Activated T-cell treated with anti-CD3 and anti-CD28 coated beads, Interleukin-2, amount 50 U/mL, for 4 hours (primary cell): ENCODE results near the gene PPIF. TPM values are rescaled to one million over a fixed set of nuclear protein-coding genes. Genes with fewer than 3 reads are reported as not detected.

ENCODE experiments used
- ATAC-seq, 2 donors: fragments of 200-7000 bp; cut with Tn5 transposase; one replicate each; pipeline ENCODE4 v1.10.0; 2021
- DNase-seq: peaks from one replicate; pipeline ENCODE4 v3.0.0-alpha.2; 2020
- H3K27me3 Mint-ChIP-seq: one replicate; pipeline ENCODE4 v1.8.0; 2021; ENCODE audit warnings: low read depth, mixed read lengths
- H3K36me3 Mint-ChIP-seq: one replicate; pipeline ENCODE4 v1.8.0; 2022; ENCODE audit warnings: mixed read lengths; ENCODE audit not compliant: insufficient read depth
- H3K4me1 Mint-ChIP-seq: one replicate; pipeline ENCODE4 v1.8.0; 2021; ENCODE audit warnings: low read depth, mixed read lengths
- H3K4me3 Mint-ChIP-seq: one replicate; pipeline ENCODE4 v1.8.0; 2021; ENCODE audit warnings: mild to moderate bottlenecking, moderate library complexity, mixed read lengths
- H3K9me3 Mint-ChIP-seq: one replicate; pipeline ENCODE4 v1.8.0; 2021; ENCODE audit warnings: mixed read lengths
- total RNA-seq, 3 donors: library from RNA; stranded (reverse); gene quantifications; one replicate each; pipeline ENCODE4 v1.2.1, GENCODE V29; 2021

The PPIF gene
- total RNA-seq, 3 donors from 2014 or later: 199 to 232 (median 203) TPM

GRCh38 chr10:79385392-79385795 is 38.1 kb downstream of the PPIF start:
- H3K9me3 Mint-ChIP-seq: no peaks in the 10 kb centered on the region
- H3K4me1 Mint-ChIP-seq: no peaks in the 10 kb centered on the region
- H3K27me3 Mint-ChIP-seq: no peaks in the 10 kb centered on the region
- no peaks in the 10 kb centered on the region for H3K36me3 Mint-ChIP-seq
- DNase-seq (no peak), ATAC-seq (no peak)
- no peak overlapping the region for H3K4me3 Mint-ChIP-seq

- H3K36me3 Mint-ChIP-seq: no peaks in the 10 kb centered on the region
- DNase-seq: no peak
- no peak overlapping the region for H3K4me3 Mint-ChIP-seq
- H3K9me3 Mint-ChIP-seq: no peaks in the 10 kb centered on the region
- no peaks in the 10 kb centered on the region for H3K27me3 Mint-ChIP-seq
- no peak for ATAC-seq
- no peaks in the 10 kb centered on the region for H3K4me1 Mint-ChIP-seq
These were observed 38.7 kb downstream of the PPIF start for GRCh38 chr10:79385804-79386531.

- Mint-ChIP-seq H3K27me3 (no peaks in the 10 kb centered on the region), H3K4me1 (no peaks in the 10 kb centered on the region), H3K4me3 (no peak overlapping the region), H3K9me3 (no peaks in the 10 kb centered on the region), H3K36me3 (no peaks in the 10 kb centered on the region)
- DNase-seq: no peak
- ATAC-seq: no peak
These were observed 39.6 kb downstream of the PPIF start for GRCh38 chr10:79386637-79387465.

- DNase-seq: no peak
- Mint-ChIP-seq H3K4me1 (no peaks in the 10 kb centered on the region), H3K27me3 (no peaks in the 10 kb centered on the region), H3K4me3 (no peak overlapping the region), H3K36me3 (no peaks in the 10 kb centered on the region), H3K9me3 (no peaks in the 10 kb centered on the region)
- ATAC-seq: no peak
These were observed 40.3 kb downstream of the PPIF start for GRCh38 chr10:79387466-79387973.

DNA sequence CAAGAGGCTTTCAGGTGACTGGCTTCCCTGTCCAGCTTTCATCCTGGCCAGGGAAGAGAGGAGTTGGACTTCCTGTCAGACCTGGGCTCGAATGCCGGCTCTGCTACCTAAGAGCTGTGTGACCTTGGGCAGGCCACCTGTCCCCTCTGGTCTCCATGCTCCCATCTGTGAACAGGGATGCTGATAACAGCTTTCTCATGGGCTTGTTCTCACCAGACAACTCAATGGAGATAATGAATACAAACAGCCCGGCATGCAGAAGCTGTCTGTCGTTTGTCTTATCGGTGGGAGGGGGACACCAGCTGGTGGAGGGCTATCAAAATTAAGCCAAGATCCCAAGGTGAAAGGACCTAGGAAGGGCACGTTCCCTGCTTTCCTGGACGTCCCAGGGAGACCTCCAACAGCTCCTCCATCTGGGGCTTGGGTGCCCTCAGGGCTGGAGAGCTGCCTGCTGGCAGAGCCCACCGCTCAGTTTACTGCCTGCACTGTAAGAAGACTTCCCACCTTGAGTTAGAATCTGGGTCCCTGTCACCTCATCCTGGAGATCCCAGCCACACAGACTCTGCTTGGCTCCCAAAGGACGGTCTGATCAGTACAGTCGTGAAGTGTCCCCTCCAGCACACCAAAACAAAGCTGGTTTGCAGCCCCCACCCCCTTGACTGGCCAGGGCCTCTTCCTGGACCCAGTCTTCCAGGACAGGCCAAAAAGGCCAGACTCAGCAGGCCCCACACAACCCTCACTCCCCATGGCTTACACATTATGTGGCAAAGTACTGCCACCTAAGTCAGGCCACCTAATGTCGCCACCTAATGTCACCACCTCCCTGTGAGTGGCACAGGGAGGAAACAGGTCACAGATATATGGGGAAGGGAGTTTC is 40.9 kb downstream of the PPIF start:
- Mint-ChIP-seq H3K27me3 (no peaks in the 10 kb centered on the region), H3K9me3 (no peaks in the 10 kb centered on the region), H3K36me3 (no peaks in the 10 kb centered on the region), H3K4me1 (no peaks in the 10 kb centered on the region), H3K4me3 (no peak overlapping the region)
- ATAC-seq (no peak), DNase-seq (no peak)

GRCh38 chr10:79390057-79390456 is 42.8 kb downstream of the PPIF start:
- no peak for DNase-seq
- Mint-ChIP-seq H3K27me3 (no peaks in the 10 kb centered on the region), H3K9me3 (no peaks in the 10 kb centered on the region), H3K36me3 (no peaks in the 10 kb centered on the region), H3K4me1 (no peaks in the 10 kb centered on the region), H3K4me3 (no peak overlapping the region)
- ATAC-seq: no peak

DNA sequence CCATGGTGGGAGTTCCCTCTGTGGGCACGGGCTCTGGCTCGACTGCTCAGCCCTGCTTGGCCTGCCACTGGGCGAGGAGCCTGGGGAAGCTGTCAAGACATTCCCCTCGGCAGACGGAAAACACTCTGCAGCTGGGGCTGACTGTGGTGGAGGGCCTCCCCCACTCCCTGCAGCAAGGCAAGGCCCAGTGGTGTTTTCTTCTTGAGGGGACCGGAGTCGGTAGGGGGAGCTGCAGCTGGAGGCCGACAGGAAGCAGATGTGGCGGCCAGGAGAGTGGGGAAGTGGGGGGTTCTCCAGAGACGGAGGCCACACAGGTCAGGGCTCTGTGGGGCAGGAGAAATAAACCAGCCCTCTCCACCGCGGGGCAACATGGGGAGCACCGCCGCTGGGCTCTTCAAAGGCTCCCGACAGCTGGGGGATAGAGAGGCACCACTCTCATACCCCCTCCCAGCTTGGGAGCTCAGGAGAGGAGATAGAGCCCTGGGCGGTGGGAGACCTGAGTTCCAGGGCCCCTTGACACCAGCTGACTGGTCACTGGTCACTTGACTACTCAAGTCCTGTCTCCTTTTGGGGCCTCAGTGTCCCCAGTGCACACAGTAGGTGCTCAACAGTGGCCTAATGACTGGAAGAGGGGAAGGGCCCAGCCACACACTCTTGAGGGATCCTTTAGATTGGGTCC is 43.4 kb downstream of the PPIF start:
- H3K4me1 Mint-ChIP-seq: no peaks in the 10 kb centered on the region
- DNase-seq (no peak), ATAC-seq (no peak)
- no peaks in the 10 kb centered on the region for H3K36me3 Mint-ChIP-seq
- no peaks in the 10 kb centered on the region for H3K9me3 Mint-ChIP-seq
- no peaks in the 10 kb centered on the region for H3K27me3 Mint-ChIP-seq
- no peak overlapping the region for H3K4me3 Mint-ChIP-seq

DNA sequence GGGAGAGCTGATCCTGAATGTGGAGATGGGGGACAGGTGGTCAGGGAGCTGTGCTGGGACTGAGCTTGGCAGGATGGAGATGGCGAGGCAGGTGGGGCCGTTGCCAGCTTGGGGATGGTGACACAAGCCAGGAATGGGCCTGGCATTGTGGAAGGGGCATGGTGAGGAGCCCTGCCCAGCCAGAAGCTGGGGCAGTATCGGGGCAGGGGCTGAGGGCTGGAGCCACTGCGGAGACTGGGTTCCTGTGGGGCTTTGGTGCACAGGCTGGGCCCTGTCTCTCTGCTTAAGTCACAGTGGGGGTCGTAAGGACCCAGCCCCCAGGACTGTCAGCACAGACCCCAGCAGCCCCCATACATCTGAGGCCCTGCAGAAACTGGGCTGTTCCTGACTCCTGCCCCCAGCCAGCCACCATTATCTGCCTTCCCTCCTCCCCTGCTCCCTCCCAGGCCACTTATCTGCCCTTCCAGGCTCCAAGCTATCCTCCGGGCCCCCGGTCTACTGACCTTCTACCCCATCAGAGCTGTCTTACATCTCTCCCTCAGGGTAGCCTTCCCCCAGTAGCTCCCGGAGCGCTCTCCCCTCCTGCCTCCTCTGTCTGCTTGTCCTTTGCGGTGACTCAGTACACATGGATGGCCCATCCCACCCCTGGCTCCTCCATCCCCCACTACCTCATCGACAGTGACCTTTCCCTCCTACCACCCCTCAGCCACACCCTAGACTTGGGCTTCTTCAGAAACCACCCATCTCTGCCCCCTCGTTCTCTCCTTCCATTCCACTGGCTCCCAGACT is 44.2 kb downstream of the PPIF start:
- no peaks in the 10 kb centered on the region for H3K4me1 Mint-ChIP-seq
- H3K27me3 Mint-ChIP-seq: no peaks in the 10 kb centered on the region
- H3K36me3 Mint-ChIP-seq: no peaks in the 10 kb centered on the region
- H3K9me3 Mint-ChIP-seq: no peaks in the 10 kb centered on the region
- no peak overlapping the region for H3K4me3 Mint-ChIP-seq
- ATAC-seq (no peak), DNase-seq (no peak)

GRCh38 chr10:79392020-79392398 is 44.7 kb downstream of the PPIF start:
- ATAC-seq: no peak
- no peaks in the 10 kb centered on the region for H3K9me3 Mint-ChIP-seq
- H3K27me3 Mint-ChIP-seq: no peaks in the 10 kb centered on the region
- H3K4me3 Mint-ChIP-seq: no peak overlapping the region
- no peaks in the 10 kb centered on the region for H3K36me3 Mint-ChIP-seq
- DNase-seq: no peak
- H3K4me1 Mint-ChIP-seq: no peaks in the 10 kb centered on the region

- no peak for DNase-seq
- Mint-ChIP-seq H3K4me3 (no peak overlapping the region), H3K9me3 (no peaks in the 10 kb centered on the region), H3K4me1 (no peaks in the 10 kb centered on the region), H3K36me3 (no peaks in the 10 kb centered on the region), H3K27me3 (no peaks in the 10 kb centered on the region)
- ATAC-seq: no peak
These were observed 45.4 kb downstream of the PPIF start for GRCh38 chr10:79392506-79393176.

DNA sequence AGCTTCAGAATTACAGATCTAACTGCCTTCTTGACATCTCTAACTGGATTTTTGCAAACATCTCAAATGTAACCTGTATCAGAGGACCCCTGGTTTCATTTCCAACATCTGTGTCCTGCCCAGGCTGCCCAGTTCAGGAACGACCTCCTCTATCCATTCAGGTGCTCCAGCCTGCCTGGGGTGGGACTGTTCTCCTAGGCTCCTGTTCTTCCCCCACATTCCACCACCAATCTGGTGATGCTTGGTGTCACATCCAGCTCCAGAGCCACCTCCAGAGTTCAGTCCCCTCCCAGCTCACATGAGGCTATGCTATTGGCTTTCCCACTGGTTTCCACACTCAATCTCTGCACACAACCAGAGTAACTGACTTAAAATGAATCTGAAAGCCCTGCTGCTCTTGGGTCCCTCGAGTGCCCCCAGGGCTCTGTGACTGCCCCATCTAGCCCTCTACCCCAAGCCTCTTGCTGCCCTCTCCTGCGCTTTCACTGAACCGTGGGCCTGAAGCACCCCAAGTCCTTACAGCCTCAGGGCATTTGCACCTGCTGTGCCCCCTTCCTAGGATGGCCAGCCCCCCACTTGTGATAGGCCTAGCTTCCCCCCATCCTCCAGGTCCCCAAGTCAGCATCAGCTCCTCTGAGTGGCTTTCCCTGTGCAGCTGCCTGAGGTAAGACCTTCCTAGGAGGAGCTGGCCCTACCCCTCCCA is 46.1 kb downstream of the PPIF start:
- Mint-ChIP-seq H3K36me3 (no peaks in the 10 kb centered on the region), H3K4me1 (no peaks in the 10 kb centered on the region), H3K9me3 (no peaks in the 10 kb centered on the region), H3K4me3 (no peak overlapping the region), H3K27me3 (no peaks in the 10 kb centered on the region)
- ATAC-seq (no peak), DNase-seq (no peak)

DNA sequence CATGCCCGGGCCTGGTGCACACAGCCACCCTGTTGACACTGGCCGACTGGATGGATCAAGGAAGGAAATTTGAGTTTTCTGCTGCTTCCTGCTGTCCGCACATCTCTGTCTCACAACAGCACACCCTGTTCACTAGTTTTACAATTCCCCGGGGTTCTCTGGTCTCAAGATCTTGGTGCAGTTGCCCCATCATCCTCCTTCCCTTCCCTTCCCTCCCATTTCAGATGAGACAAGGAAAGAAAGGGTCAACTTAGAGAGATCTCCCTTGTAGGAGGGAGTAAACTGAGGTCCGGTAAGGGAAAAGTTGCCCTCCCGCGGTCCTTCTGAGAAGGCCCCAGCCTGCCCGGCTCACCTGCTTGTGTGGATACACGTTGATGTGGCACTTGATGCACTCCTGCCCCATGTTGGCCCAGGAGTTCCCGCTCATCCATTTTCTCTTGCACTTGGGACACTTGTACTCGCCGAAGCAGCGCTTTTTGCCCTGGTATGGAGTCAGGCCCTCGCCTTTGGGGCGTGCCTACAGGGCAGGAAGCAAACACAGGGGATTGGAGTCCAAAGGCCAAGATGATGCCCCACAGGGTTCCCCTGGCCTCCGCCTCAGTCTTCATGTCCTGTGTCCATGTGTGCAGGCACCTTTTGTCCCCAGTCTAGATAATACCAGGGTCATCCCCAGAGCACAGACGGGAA is 46.8 kb downstream of the PPIF start:
- no peak for DNase-seq

More for the DNA sequence above, 46.8 kb downstream of the PPIF start:
- no peak for ATAC-seq
- Mint-ChIP-seq H3K4me3 (no peak overlapping the region), H3K9me3 (no peaks in the 10 kb centered on the region), H3K4me1 (no peaks in the 10 kb centered on the region), H3K27me3 (no peaks in the 10 kb centered on the region), H3K36me3 (no peaks in the 10 kb centered on the region)
